Measurements from ENCODE around the gene GATAD2B.
A peak's percentile ranks its signal among the peaks of the same experiment; 100 is the strongest.
"Not testable (repeated sequence)": the region's sequence is repeated elsewhere in the genome, so short reads cannot be mapped to it uniquely, and the experiment has no call there.

GATAD2B gene

GRCh38 chr1:153907134-153907533, 15.6 kb downstream of the GATAD2B start:
- H3K36me3 ChIP-seq (ENCODE audit: insufficient read depth), result peaks cover 4% of the 10 kb centered on the region; the same call in 1 of the 2 replicates
- H2AFZ ChIP-seq (ENCODE audit: low read depth), result no peak overlapping the region
- peaks cover 56% of the 10 kb centered on the region for H4K20me1 ChIP-seq (ENCODE audit: insufficient read depth)
- no peak overlapping the region for H3K27ac ChIP-seq
- H3K4me3 ChIP-seq (IDR thresholded peaks at IDR 0.05; ENCODE audit: insufficient read depth, low read depth, low read length), result no peak overlapping the region
- H3K4me1 ChIP-seq (ENCODE audit: low read depth, poor library complexity, severe bottlenecking), result peaks cover 36% of the 10 kb centered on the region
- peaks cover 99% of the 10 kb centered on the region for H3K79me2 ChIP-seq (ENCODE audit: insufficient read depth, low read depth)
- no peak overlapping the region for H3K4me2 ChIP-seq
- no peak for TF ChIP-seq CTCF (conservative IDR thresholded peaks at IDR 0.05; ENCODE audit: low read depth, low read length)
- H3K27me3 ChIP-seq (ENCODE audit: insufficient read depth, low read depth), result no peaks in the 10 kb centered on the region
- H3K9ac ChIP-seq, result no peak overlapping the region

- peaks cover 56% of the 10 kb centered on the region for H4K20me1 ChIP-seq (ENCODE audit: insufficient read depth)
- no peaks in the 10 kb centered on the region for H3K27me3 ChIP-seq (ENCODE audit: insufficient read depth, low read depth)
- H3K4me3 ChIP-seq (IDR thresholded peaks at IDR 0.05; ENCODE audit: insufficient read depth, low read depth, low read length), result no peak overlapping the region
- H2AFZ ChIP-seq (ENCODE audit: low read depth), result no peak overlapping the region
- no peak overlapping the region for H3K4me2 ChIP-seq
- peaks cover 31% of the 10 kb centered on the region for H3K4me1 ChIP-seq (ENCODE audit: low read depth, poor library complexity, severe bottlenecking)
- H3K27ac ChIP-seq, result no peak overlapping the region
- no peak overlapping the region for H3K9ac ChIP-seq
- no peak for TF ChIP-seq CTCF (conservative IDR thresholded peaks at IDR 0.05; ENCODE audit: low read depth, low read length)
- peaks cover 4% of the 10 kb centered on the region; the same call in 1 of the 2 replicates for H3K36me3 ChIP-seq (ENCODE audit: insufficient read depth)
- H3K79me2 ChIP-seq (ENCODE audit: insufficient read depth, low read depth), result peaks cover 98% of the 10 kb centered on the region
Measured at GRCh38 chr1:153906396-153906795, 16.4 kb downstream of the GATAD2B start.

GRCh38 chr1:153905908-153906307, 16.9 kb downstream of the GATAD2B start:
- H2AFZ ChIP-seq (ENCODE audit: low read depth); H3K36me3 ChIP-seq (ENCODE audit: insufficient read depth); H3K4me3 ChIP-seq (IDR thresholded peaks at IDR 0.05; ENCODE audit: insufficient read depth, low read depth, low read length); H3K9ac ChIP-seq; H3K4me2 ChIP-seq; H3K27me3 ChIP-seq (ENCODE audit: insufficient read depth, low read depth); H3K27ac ChIP-seq: not testable (repeated sequence)
- peaks cover 52% of the 10 kb centered on the region for H4K20me1 ChIP-seq (ENCODE audit: insufficient read depth)
- peaks cover 31% of the 10 kb centered on the region for H3K4me1 ChIP-seq (ENCODE audit: low read depth, poor library complexity, severe bottlenecking)
- peaks cover 98% of the 10 kb centered on the region for H3K79me2 ChIP-seq (ENCODE audit: insufficient read depth, low read depth)

- Histone ChIP-seq H3K27ac (no peak overlapping the region), H3K27me3 (ENCODE audit: insufficient read depth, low read depth) (no peaks in the 10 kb centered on the region), H3K9ac (no peak overlapping the region), H3K4me2 (peak overlapping the region; percentile 10; the same call in 1 of the 2 replicates), H4K20me1 (ENCODE audit: insufficient read depth) (0 out of 2 replicates have a peak, but pooled peaks cover 54% of the 10 kb centered on the region), H3K36me3 (ENCODE audit: insufficient read depth) (peaks cover 4% of the 10 kb centered on the region; the same call in 1 of the 2 replicates), H3K4me3 (IDR thresholded peaks at IDR 0.05; ENCODE audit: insufficient read depth, low read depth, low read length) (no peak overlapping the region), H3K4me1 (ENCODE audit: low read depth, poor library complexity, severe bottlenecking) (peaks cover 31% of the 10 kb centered on the region), H3K79me2 (ENCODE audit: insufficient read depth, low read depth) (peaks cover 99% of the 10 kb centered on the region), H2AFZ (ENCODE audit: low read depth) (no peak overlapping the region)
- TF ChIP-seq CTCF (conservative IDR thresholded peaks at IDR 0.05; ENCODE audit: low read depth, low read length), result no peak
Measured at GRCh38 chr1:153903841-153904455, 18.8 kb downstream of the GATAD2B start.

- Histone ChIP-seq H3K4me1 (ENCODE audit: low read depth, poor library complexity, severe bottlenecking) (peaks cover 10% of the 10 kb centered on the region), H3K27me3 (ENCODE audit: insufficient read depth, low read depth) (no peaks in the 10 kb centered on the region), H3K36me3 (ENCODE audit: insufficient read depth) (0 out of 2 replicates have a peak, but pooled peaks cover 7% of the 10 kb centered on the region), H3K4me3 (IDR thresholded peaks at IDR 0.05; ENCODE audit: insufficient read depth, low read depth, low read length) (no peak overlapping the region), H3K4me2 (no peak overlapping the region), H3K9ac (no peak overlapping the region), H4K20me1 (ENCODE audit: insufficient read depth) (peaks cover 28% of the 10 kb centered on the region; the same call in 1 of the 2 replicates), H3K27ac (no peak overlapping the region), H3K79me2 (ENCODE audit: insufficient read depth, low read depth) (peaks cover 98% of the 10 kb centered on the region), H2AFZ (ENCODE audit: low read depth) (no peak overlapping the region)
- TF ChIP-seq CTCF (conservative IDR thresholded peaks at IDR 0.05; ENCODE audit: low read depth, low read length), result no peak
Measured at GRCh38 chr1:153899509-153899908, 23.3 kb downstream of the GATAD2B start.

- peaks cover 14% of the 10 kb centered on the region; the same call in 1 of the 2 replicates for H4K20me1 ChIP-seq (ENCODE audit: insufficient read depth)
Measured at GRCh38 chr1:153895866-153896265, 26.9 kb downstream of the GATAD2B start.

GRCh38 chr1:153891042-153891441, 31.7 kb downstream of the GATAD2B start:
- H3K36me3 ChIP-seq (ENCODE audit: insufficient read depth), result not testable (repeated sequence)

More at GRCh38 chr1:153895866-153896265, 26.9 kb downstream of the GATAD2B start:
- not testable (repeated sequence) for H3K4me1 ChIP-seq (ENCODE audit: low read depth, poor library complexity, severe bottlenecking); H3K4me2 ChIP-seq; H3K4me3 ChIP-seq (IDR thresholded peaks at IDR 0.05; ENCODE audit: insufficient read depth, low read depth, low read length); H2AFZ ChIP-seq (ENCODE audit: low read depth); H3K9ac ChIP-seq; H3K27ac ChIP-seq; H3K36me3 ChIP-seq (ENCODE audit: insufficient read depth); H3K27me3 ChIP-seq (ENCODE audit: insufficient read depth, low read depth)
- peaks cover 95% of the 10 kb centered on the region for H3K79me2 ChIP-seq (ENCODE audit: insufficient read depth, low read depth)

More at GRCh38 chr1:153891042-153891441, 31.7 kb downstream of the GATAD2B start:
- Histone ChIP-seq H3K79me2 (ENCODE audit: insufficient read depth, low read depth) (peaks cover 96% of the 10 kb centered on the region), H3K4me1 (ENCODE audit: low read depth, poor library complexity, severe bottlenecking) (peaks cover 26% of the 10 kb centered on the region)
- H4K20me1 ChIP-seq (ENCODE audit: insufficient read depth); H3K4me3 ChIP-seq (IDR thresholded peaks at IDR 0.05; ENCODE audit: insufficient read depth, low read depth, low read length); H3K27me3 ChIP-seq (ENCODE audit: insufficient read depth, low read depth); H3K9ac ChIP-seq; H2AFZ ChIP-seq (ENCODE audit: low read depth); H3K27ac ChIP-seq; H3K4me2 ChIP-seq: not testable (repeated sequence)
